ENCODE results near the gene RABGAP1L. TPM values are rescaled to one million over a fixed set of nuclear protein-coding genes. Genes with fewer than 3 reads are reported as not detected.

The RABGAP1L gene
- total RNA-seq, 4 donors from 2014 or later: 31.7 to 49.7 (median 34.3) TPM

GRCh38 chr1:174818951-174819350 is 659.6 kb downstream of the RABGAP1L start:
- ATAC-seq (ENCODE audit: low FRiP score) (no peak), DNase-seq (ENCODE audit: low spot score) (no peak)
- no peak for TF ChIP-seq CTCF (IDR thresholded peaks at IDR 0.05)

- TF ChIP-seq CTCF (IDR thresholded peaks at IDR 0.05): no peak
- DNase-seq (ENCODE audit: low spot score) (no peak), ATAC-seq (ENCODE audit: low FRiP score) (no peak)
Measured at GRCh38 chr1:174819596-174819995, 660.3 kb downstream of the RABGAP1L start.

- DNase-seq (ENCODE audit: low spot score): no peak
- ATAC-seq (ENCODE audit: low FRiP score): no peak
- TF ChIP-seq CTCF (IDR thresholded peaks at IDR 0.05): no peak
Measured at GRCh38 chr1:174825127-174825526, 665.8 kb downstream of the RABGAP1L start.

- ATAC-seq (ENCODE audit: low FRiP score): no peak
- no peak for TF ChIP-seq CTCF (IDR thresholded peaks at IDR 0.05)
- DNase-seq (ENCODE audit: low spot score): no peak
Measured at GRCh38 chr1:174825806-174826205, 666.5 kb downstream of the RABGAP1L start.

GRCh38 chr1:174828264-174828663 is 668.9 kb downstream of the RABGAP1L start:
- ATAC-seq (ENCODE audit: low FRiP score) (no peak), DNase-seq (ENCODE audit: low spot score) (no peak)
- TF ChIP-seq CTCF (IDR thresholded peaks at IDR 0.05): no peak

- no peak for TF ChIP-seq CTCF (IDR thresholded peaks at IDR 0.05)
- ATAC-seq (ENCODE audit: low FRiP score) (no peak), DNase-seq (ENCODE audit: low spot score) (no peak)
Measured at GRCh38 chr1:174829990-174830389, 670.7 kb downstream of the RABGAP1L start.

GRCh38 chr1:174836543-174836942 is 677.2 kb downstream of the RABGAP1L start:
- TF ChIP-seq CTCF (IDR thresholded peaks at IDR 0.05): no peak
- DNase-seq (ENCODE audit: low spot score): no peak
- ATAC-seq (ENCODE audit: low FRiP score): no peak
